Glutamatergic neuron (in vitro differentiated cells): ENCODE results near the gene C2CD2. TPM values are rescaled to one million over a fixed set of nuclear protein-coding genes. Genes with fewer than 3 reads are reported as not detected.

ENCODE experiments used
- DNase-seq: peaks from one replicate; pipeline ENCODE4 v3.0.0; 2022
- H3K27ac Mint-ChIP-seq: one replicate; pipeline ENCODE4 v1.8.0; 2020; ENCODE audit warnings: mild to moderate bottlenecking, mixed read lengths, inconsistent platforms; ENCODE audit not compliant: unreplicated experiment
- H3K27me3 Mint-ChIP-seq: one replicate; pipeline ENCODE4 v1.8.0; 2020; ENCODE audit warnings: mild to moderate bottlenecking, moderate library complexity, mixed read lengths, inconsistent platforms; ENCODE audit not compliant: unreplicated experiment
- H3K36me3 Mint-ChIP-seq: one replicate; pipeline ENCODE4 v1.8.0; 2020; ENCODE audit warnings: mild to moderate bottlenecking, mixed read lengths, inconsistent platforms; ENCODE audit not compliant: unreplicated experiment
- H3K4me1 Mint-ChIP-seq: one replicate; pipeline ENCODE4 v1.8.0; 2020; ENCODE audit warnings: mild to moderate bottlenecking, low read depth, mixed read lengths, inconsistent platforms; ENCODE audit not compliant: unreplicated experiment
- H3K4me3 Mint-ChIP-seq: one replicate; pipeline ENCODE4 v1.8.0; 2020; ENCODE audit warnings: mild to moderate bottlenecking, mixed read lengths, inconsistent platforms; ENCODE audit not compliant: unreplicated experiment
- H3K9me3 Mint-ChIP-seq: one replicate; pipeline ENCODE4 v1.8.0; 2020; ENCODE audit warnings: mild to moderate bottlenecking, moderate library complexity, mixed read lengths, inconsistent platforms; ENCODE audit not compliant: unreplicated experiment
- total RNA-seq: library from RNA; stranded (reverse); fragmentation: NEBNext Ultra II Directional; extraction: Animal tissue kit (Norgen Biotek cat#: 25700); gene quantifications from one replicate; pipeline ENCODE4 v1.2.1, GENCODE V29; 2021; ENCODE audit not compliant: unreplicated experiment
- TF ChIP-seq, protein P1 (sequence below): fragments of 200-600 bp; sonication (generic); IDR thresholded peaks from one replicate; pipeline ENCODE4 v1.5.0; 2021; ENCODE audit not compliant: partially characterized antibody, unreplicated experiment

The C2CD2 gene
- total RNA-seq, 1 donor from 2014 or later = 0.78 TPM

DNA sequence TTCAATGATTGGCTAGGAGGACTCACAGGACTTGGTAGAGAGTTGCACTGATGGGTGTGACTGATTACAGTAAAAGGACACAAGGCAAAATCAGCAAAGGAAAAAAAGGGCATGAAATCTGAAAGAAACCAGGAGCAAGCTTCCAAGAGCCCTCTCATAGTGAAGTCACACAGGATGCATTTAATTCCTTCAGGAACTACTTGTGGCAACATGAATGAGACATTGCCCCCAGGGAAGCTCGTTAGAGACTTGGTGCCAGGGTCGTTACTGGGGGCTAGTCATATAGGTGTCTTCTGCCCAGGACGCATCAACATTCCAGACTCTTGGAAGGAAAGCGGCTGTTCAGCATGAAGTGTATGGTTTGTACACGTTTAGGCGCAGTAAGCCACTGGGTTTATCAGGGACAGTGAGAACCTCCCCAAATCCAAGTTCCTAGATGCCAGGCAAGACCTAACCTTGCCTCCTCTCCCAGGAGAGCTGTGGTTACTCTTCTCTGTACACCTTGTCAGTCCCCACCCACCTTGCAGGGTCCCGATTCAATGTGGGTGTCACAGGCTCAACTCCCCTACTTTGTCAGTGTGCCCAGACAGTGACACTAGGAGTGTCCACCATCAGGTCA, 26.0 kb upstream of the C2CD2 start:
- DNase-seq = no peak
- H3K27ac Mint-ChIP-seq = no peak overlapping the region

DNA sequence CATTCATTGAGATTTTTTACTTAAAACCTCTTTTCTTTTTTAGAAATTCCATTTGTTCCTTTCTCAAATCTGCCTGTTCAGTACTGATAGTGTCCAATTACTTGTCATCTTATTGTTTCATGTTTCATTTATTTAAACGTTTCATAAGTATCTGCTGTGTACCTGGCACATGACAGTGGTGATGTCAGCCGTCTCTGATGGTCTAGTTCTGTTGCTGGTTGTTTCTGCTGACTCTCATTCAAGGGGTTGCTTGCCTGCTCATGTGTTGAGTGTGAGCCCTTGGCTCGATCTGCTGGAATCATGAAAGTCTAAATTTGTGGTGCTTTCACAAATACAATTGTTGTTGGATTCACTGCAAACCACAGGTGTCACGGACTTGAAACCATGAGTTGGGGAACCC, 25.5 kb upstream of the C2CD2 start:
- DNase-seq = no peak
- Mint-ChIP-seq H3K36me3 (peaks cover 19% of the 10 kb centered on the region), H3K4me3 (no peak overlapping the region), H3K9me3 (peaks cover 2% of the 10 kb centered on the region), H3K27ac (no peak overlapping the region), H3K4me1 (no peaks in the 10 kb centered on the region), H3K27me3 (no peaks in the 10 kb centered on the region)
- TF ChIP-seq, protein P1, sequence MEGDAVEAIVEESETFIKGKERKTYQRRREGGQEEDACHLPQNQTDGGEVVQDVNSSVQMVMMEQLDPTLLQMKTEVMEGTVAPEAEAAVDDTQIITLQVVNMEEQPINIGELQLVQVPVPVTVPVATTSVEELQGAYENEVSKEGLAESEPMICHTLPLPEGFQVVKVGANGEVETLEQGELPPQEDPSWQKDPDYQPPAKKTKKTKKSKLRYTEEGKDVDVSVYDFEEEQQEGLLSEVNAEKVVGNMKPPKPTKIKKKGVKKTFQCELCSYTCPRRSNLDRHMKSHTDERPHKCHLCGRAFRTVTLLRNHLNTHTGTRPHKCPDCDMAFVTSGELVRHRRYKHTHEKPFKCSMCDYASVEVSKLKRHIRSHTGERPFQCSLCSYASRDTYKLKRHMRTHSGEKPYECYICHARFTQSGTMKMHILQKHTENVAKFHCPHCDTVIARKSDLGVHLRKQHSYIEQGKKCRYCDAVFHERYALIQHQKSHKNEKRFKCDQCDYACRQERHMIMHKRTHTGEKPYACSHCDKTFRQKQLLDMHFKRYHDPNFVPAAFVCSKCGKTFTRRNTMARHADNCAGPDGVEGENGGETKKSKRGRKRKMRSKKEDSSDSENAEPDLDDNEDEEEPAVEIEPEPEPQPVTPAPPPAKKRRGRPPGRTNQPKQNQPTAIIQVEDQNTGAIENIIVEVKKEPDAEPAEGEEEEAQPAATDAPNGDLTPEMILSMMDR = no peak

More for the DNA sequence above, 26.0 kb upstream of the C2CD2 start:
- H3K27me3 Mint-ChIP-seq = no peaks in the 10 kb centered on the region
- H3K4me1 Mint-ChIP-seq = no peaks in the 10 kb centered on the region
- no peak overlapping the region for H3K4me3 Mint-ChIP-seq
- TF ChIP-seq, protein P1 = no peak
- H3K9me3 Mint-ChIP-seq = peaks cover 2% of the 10 kb centered on the region
- H3K36me3 Mint-ChIP-seq = peaks cover 19% of the 10 kb centered on the region

- H3K9me3 Mint-ChIP-seq = peaks cover 5% of the 10 kb centered on the region
- H3K36me3 Mint-ChIP-seq = peaks cover 18% of the 10 kb centered on the region
- H3K27ac Mint-ChIP-seq = no peak overlapping the region
- DNase-seq = no peak
- H3K4me3 Mint-ChIP-seq = no peak overlapping the region
- H3K4me1 Mint-ChIP-seq = no peaks in the 10 kb centered on the region
- TF ChIP-seq, protein P1 = no peak
- no peaks in the 10 kb centered on the region for H3K27me3 Mint-ChIP-seq
Observed at GRCh38 chr21:41977034-41977950, 23.5 kb upstream of the C2CD2 start.

- peaks cover 17% of the 10 kb centered on the region for H3K36me3 Mint-ChIP-seq
- H3K9me3 Mint-ChIP-seq = peaks cover 5% of the 10 kb centered on the region
- H3K4me1 Mint-ChIP-seq = no peaks in the 10 kb centered on the region
- TF ChIP-seq, protein P1 = no peak
- no peak for DNase-seq
- H3K27ac Mint-ChIP-seq = no peak overlapping the region
- H3K27me3 Mint-ChIP-seq = no peaks in the 10 kb centered on the region
- H3K4me3 Mint-ChIP-seq = no peak overlapping the region
Observed at GRCh38 chr21:41976611-41977010, 22.8 kb upstream of the C2CD2 start.
